HG03066 (cell line): Measurements from ENCODE around the gene ADAP1.
"Not testable (repeated sequence)": the region's sequence is repeated elsewhere in the genome, so short reads cannot be mapped to it uniquely, and the experiment has no call there.

ENCODE experiments used
- ATAC-seq: cut with Tn5 transposase; IDR thresholded peaks from one replicate; pipeline ENCODE4 v1.9.1; 2021; ENCODE audit warnings: low read depth; ENCODE audit not compliant: unreplicated experiment

Gene ADAP1

DNA sequence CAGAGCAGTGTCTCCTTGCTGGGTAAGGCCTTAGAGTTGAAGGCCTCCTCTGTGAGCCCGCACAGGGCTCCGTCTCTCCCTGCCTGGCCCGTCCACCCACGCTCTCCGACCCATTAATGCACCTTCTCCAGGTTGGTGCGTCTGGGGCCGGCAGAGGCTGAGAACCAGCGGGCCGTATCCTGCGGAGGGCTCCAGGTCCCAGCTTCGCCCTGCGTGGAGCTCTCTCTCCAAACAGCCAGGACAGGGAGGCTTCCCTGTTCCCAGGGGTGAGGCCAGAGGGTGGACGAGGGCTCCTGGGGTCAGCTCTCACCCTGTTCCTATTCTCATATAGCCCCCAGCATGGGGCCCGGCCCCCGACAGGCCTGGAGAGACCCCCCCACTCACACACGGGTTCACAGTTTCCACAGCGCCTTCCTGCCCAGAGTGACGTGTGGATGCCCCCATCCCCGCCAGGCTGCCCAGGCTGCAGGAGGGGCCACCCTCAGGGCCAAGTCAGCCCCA lies 43.5 kb downstream of the ADAP1 start:
- ATAC-seq: no peak

DNA sequence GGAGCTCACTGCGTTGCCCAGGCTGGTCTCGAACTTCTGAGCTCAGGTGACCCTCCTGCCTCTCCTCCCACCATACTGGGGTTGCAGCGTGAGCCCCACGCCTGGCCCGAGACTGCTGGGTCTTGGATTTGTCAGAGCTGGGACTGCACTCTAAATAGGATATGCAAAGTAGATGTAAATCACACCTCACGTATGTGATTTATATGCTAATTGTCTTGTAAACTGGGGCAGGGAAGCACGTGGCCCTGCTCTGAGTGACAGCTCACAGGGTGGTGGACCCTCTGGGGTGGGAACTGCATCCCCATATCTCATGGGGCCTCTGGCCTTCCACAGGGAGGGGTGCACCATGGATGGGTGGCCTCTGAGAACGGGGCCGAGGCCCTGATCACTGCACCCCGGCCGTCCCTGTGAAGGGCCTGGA lies 44.0 kb downstream of the ADAP1 start:
- no peak for ATAC-seq

DNA sequence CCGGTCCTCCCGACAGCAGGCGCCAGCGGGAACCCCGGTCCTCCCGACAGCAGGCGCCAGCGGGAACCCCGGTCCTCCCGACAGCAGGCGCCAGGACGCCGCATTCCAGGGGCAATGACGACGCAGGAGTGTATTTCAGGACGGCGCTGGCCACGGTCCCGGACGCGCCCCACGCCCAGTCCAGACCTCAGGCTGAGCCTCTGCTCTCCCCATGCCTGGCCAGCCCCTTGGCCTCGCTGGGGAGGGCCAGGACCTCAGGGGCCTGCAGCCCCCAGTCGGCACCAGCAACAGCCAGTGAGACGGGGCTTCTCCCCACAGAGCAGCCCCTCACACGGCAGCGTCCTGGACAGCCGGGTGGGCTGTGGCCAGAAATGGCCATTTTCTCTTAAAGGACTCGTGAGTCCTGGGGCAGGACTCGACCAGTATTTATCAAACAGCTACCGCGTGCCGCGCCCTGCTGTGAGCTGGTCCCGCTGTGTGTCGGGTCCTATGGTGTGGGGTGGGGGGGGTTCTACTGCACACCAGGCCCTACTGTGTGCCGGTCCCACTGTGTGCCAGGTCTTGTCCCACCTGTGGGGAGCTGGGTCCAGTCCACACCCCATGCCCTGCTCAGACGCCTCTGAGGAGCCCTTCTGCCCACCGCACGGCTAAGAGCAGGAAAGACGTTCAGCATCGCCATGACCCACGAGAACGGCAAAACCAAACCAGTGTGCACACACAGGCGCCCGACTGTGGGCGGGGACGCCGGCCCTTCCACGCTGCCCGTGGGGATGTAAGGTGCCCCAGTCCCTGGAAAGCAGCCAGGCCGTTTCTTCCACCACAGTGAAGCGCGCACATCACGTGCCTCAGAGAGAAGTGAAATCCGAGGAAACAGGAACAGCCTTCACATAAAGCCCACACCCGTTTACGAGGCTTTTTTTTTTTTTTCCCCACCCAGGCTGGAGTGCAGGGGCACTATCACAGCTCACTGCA lies 44.8 kb downstream of the ADAP1 start:
- no peak for ATAC-seq

DNA sequence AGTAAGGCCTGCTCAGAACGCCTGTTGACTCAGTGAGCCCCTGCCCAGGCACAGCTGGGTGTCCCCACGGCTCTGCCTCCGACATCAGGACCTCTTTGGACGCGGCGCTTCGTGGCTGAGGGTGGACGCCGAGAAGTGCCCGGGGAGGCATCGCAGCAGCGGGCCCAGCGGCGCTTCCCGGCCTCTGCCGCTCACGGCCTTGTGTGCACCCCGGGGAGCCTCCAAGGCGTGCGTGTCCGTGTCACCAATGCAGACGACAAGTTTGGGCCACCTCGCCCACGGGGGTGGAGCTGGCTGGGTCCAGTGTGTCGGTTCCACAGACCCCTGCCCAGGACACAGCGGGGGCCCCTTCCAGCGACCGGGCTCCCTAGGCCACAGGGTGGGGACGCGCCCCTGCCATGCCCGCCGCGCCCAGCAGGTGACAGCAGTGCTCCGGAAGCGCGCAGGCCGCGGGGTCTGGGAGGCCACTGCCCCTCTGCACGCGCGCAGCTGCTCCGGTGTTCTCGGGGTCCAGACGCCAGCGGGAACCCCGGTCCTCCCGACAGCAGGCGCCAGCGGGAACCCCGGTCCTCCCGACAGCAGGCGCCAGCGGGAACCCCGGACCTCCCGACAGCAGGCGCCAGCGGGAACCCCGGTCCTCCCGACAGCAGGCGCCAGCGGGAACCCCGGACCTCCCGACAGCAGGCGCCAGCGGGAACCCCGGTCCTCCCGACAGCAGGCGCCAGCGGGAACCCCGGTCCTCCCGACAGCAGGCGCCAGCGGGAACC lies 45.7 kb downstream of the ADAP1 start:
- not testable (repeated sequence) for ATAC-seq

GRCh38 chr7:908159-908581 lies 46.3 kb downstream of the ADAP1 start:
- ATAC-seq: no peak

DNA sequence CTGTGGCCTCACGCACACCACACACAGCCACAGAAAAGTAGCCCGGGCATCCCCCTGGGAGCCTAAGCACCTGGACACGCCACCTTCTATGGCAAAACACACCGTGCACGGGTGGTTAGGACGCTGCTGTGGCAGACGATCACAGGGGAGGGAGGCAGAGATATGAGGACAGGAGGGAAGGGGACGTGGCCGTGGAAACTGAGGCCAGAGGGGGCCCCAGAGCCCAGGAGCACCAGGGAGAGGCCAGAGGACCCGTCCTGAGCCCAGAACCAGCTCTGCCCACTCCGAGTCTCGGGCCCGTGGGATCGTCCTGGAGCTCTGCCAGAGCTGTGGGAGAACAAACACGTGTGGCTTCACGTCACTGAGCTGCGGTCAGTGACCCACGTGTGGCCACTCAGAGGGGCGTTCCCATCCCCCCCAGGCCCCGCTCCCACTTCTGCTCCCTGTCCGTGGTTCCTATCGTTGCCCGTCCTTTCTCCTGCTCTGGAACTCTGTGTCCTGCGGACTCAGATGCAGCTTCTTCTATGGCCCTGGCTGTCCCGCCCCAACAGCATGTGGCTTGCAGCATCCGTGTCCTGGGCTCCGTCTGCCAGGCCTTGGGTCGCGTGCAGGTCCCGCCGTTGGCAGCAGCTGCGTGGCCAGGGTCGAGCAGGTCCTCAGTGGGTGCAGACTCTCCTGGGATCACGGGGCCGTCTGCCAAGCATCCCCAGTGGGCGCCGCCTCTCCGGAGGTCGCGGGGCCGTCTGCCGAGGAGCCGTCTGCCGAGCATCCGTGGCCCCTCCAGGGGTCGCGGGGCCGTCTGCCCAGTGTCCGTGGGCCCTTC lies 47.1 kb downstream of the ADAP1 start:
- no peak for ATAC-seq

DNA sequence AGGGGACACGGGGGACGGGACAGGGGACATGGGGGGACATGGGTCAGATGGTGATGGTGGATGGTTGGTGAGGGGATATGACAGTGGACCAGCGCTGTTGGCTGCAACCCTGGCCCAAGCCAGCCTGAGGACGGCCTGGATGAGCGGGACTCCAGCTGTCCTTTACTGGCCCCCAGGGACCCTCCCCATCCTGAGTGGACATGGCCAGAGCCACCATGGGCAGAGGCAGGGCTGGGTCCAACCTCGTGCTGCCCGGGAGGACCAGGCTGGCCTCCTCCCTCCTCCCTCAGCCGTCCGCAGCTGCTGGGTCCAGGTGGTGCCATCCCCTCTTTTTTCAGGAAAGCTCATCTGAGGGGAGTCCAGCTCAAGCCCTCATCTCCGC lies 47.7 kb downstream of the ADAP1 start:
- no peak for ATAC-seq

DNA sequence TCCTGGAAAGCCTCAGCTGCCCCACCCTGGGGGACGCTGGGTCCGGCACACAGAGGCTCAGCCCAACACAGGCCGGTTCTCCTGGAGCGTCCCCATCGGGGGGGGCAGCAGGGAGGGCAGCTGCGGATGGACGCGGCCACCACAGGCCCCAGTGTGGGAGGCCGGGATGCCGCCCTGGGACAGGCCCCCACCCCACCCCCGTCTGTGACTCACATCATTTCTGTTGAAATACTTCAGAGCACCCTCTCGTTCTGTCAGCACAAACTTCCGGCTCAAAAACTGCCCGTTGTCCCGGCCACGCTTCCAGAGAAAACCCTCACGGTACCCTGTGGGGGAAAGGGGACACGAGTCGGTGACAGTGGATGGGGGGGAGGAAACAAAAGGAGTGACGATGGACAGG lies 49.6 kb downstream of the ADAP1 start:
- no peak for ATAC-seq

- ATAC-seq: no peak
Measured at GRCh38 chr7:903921-904755, 50.3 kb downstream of the ADAP1 start.

- ATAC-seq: no peak
Measured at GRCh38 chr7:902996-903395, 51.5 kb downstream of the ADAP1 start.

- ATAC-seq: no peak
Measured at GRCh38 chr7:901388-902154, 52.9 kb downstream of the ADAP1 start.

- no peak for ATAC-seq
Measured at GRCh38 chr7:901041-901387, 53.5 kb downstream of the ADAP1 start.

- ATAC-seq: no peak
Measured at GRCh38 chr7:900331-901040, 54.0 kb downstream of the ADAP1 start.

GRCh38 chr7:899806-900205 lies 54.7 kb downstream of the ADAP1 start:
- ATAC-seq: no peak

DNA sequence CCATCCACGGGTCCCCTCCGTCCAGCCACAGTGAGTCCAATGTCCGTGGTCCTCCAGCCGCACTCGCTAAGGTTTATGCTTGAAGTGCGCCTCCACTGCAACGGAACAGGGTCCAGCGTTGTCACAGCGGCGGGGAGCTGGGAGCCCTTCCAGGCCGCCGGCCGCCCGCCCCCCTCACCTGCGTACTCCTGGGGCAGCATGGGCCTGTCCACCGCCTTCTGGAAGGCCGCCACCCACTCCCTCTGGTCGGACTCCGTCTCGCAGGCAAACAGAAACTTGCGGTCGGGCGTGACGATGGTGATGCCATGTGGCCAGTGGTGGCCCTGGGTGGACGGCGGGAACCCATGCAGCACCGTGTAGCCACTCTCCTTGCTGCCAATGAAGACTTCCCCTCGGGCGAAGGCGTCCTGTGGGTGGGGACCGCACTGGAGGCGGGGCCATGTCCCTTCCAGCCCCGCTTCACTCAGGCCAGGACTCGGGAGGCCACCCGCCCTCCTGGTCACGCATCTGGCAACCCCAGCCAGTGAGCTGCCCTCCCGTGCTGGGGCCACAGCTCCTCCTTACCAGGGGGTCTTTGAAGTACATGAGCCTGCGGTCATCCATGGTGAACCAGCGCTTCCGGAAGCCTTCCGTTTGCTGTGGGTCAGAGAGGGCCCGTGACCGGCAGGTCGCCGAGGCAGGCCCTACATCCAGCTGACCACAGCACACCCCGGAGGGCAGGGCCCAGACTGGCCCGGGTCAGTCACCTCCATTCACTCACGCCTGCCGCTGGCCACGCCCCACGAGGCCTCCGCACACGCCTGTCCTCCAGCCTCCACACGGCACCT lies 55.4 kb downstream of the ADAP1 start:
- ATAC-seq: no peak

- no peak for ATAC-seq
Measured at GRCh38 chr7:898460-898854, 56.0 kb downstream of the ADAP1 start.

DNA sequence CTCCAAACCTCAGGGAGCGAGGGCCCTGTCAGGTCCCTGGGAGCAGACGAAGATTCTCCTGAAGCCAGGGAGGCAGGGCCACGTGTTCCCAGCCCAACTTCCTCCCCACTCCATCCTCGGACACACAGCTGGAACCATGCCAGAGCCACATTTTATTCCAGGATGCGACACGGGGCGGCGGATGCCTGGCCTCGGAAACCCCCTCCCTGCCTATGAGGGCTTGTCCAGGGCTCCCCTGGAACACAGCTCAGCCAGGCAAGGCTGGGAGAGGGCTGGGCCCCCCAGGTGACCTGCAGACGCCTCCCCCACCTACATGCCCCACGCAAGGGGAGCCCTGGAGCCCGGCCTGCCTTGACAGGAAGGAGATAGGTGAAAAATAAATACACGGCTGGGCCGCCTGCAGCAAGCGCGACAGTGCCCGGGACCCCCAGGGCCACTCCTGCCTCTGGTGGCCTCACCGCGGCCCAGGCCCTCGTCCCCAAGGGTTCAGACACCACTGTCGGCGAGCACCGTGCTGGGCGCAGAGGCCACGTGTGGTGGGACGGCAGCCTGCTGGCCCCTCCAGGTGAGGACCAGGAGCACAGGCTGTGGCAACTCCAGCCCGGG lies 56.6 kb downstream of the ADAP1 start:
- ATAC-seq: no peak
